ENCODE results near the gene MEGF6.

DNA sequence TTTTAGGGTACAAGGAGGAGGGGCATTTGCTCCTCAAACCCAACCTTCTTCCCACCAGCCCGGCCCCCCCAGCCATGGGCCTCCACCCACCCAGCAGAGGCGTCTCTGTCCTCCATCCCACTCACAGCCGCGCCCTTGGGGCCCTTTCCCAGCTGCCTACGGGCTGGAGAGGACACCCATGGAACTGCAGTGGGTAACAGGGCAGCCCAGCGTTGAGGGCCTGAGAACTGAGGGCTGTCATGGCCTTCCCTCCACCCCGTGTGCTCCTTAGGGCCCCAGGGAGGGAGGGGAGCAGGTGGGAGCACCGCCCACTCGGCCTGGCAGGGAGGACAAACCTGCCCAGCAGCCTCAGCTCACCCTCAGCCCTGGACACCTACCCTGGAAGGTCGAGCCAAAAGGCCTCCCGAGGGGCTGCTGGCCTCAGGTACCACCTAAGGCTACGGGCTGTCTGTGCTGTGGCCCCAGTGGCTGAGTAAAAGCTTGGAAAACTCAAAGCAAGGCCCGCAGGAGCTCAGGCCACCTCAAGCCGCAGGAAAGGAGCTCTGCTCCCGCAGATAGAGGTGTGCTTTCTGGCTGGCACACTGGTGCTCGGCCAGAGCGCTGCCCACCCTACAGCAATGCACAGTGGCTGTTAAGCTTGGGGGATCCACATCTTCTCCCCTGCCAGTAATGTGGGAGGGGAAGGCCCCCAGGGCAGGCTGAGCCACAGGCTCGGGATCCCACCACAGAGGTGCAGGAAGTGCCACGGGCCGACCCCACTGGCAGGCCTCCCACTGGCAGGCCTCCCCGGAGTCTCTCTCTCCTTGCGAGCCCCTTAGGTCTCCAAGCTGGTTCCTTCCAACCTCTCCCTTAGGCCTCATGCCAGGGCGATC lies 159.1 kb downstream of the MEGF6 start:
- TF ChIP-seq POLR2A (IDR thresholded peaks at IDR 0.05) (no peak), CTCF (IDR thresholded peaks at IDR 0.05) (no peak)

Measured in adrenal gland (tissue), 5 donors.